GM12878 (cell line): Measurements from ENCODE around the gene SERPINB6. TPM values are rescaled to one million over a fixed set of nuclear protein-coding genes. Genes with fewer than 3 reads are reported as not detected.
A peak's percentile ranks its signal among the peaks of the same experiment; 100 is the strongest.

Source experiments
- BCLAF1 ChIP-seq: fragments of 450-650 bp; IDR thresholded peaks from 2 replicates; pipeline ENCODE4 v1.6.1; 2017; ENCODE audit warnings: antibody characterized with exemption, mild to moderate bottlenecking, moderate library complexity
- CUX1 ChIP-seq: IDR thresholded peaks from 2 replicates; pipeline ENCODE4 v1.6.1; 2012; ENCODE audit warnings: improper control_type of control experiment, low read depth, low read length; ENCODE audit not compliant: insufficient replicate concordance
- HCFC1 ChIP-seq: fragments of 150-350 bp; IDR thresholded peaks from 2 replicates; pipeline ENCODE4 v1.6.1; 2014; ENCODE audit warnings: low read length
- NFIC ChIP-seq: IDR thresholded peaks from 2 replicates; pipeline ENCODE4 v1.6.1; 2012; ENCODE audit warnings: low read depth, mild to moderate bottlenecking, inconsistent platforms, low read length, moderate library complexity
- PML ChIP-seq: IDR thresholded peaks from 2 replicates; pipeline ENCODE4 v1.6.1; 2012; ENCODE audit warnings: low read length, inconsistent platforms
- REST ChIP-seq: IDR thresholded peaks from 2 replicates; pipeline ENCODE4 v1.6.1; 2012; ENCODE audit warnings: mild to moderate bottlenecking, low read depth, low read length
- STAT3 ChIP-seq: IDR thresholded peaks from 2 replicates; pipeline ENCODE4 v1.6.1; 2011; ENCODE audit warnings: low read depth, low read length, improper control_type of control experiment
- TARDBP ChIP-seq: IDR thresholded peaks from 2 replicates; pipeline ENCODE4 v1.6.1; 2016; ENCODE audit warnings: borderline replicate concordance
- USF2 ChIP-seq: IDR thresholded peaks from 2 replicates; pipeline ENCODE4 v1.6.1; 2011; ENCODE audit warnings: low read depth, low read length, improper control_type of control experiment, borderline replicate concordance
- ZBTB40 ChIP-seq: fragments of 450-650 bp; IDR thresholded peaks from 2 replicates; pipeline ENCODE4 v1.6.1; 2016; ENCODE audit warnings: mild to moderate bottlenecking, moderate library complexity, borderline replicate concordance
- polyA plus RNA-seq, 11 experiments: library from polyadenylated mRNA; depleted of rRNA in 4 of 11; unstranded in 6 of 11; stranded (reverse) in 5 of 11; fragments of >200 nt; fragmentation: Nextera tagmentation in 4 of 11; fragmentation: Illumina TruSeq in 1 of 11; extraction: Ambion mirVana in 4 of 11; extraction: Trizol in 1 of 11; gene quantifications; 1 replicate in 1 of 11; 2 replicates in 10 of 11; pipeline versions ENCODE4 v1.2.1 to v1.2.3, GENCODE V29; 2011 to 2016; ENCODE audit warnings: inconsistent platforms in 2 of 11, missing spikeins in 2 of 11, low read depth in 1 of 11
- total RNA-seq, 4 experiments: library from RNA; depleted of rRNA in 3 of 4; stranded (reverse); fragments of >200 nt in 3 of 4; fragmentation: Illumina TruSeq in 1 of 4; extraction: Trizol in 1 of 4; gene quantifications; 2 replicates each; pipeline versions ENCODE4 v1.2.1 to v1.2.3, GENCODE V29; 2013 to 2021

SERPINB6 gene
- total and polyA plus RNA-seq, 10 of the 15 experiments (the other 5 are each of a cell fraction or from before 2014, with no cell fraction given), result 0.37 to 2.2 (median 0.68) TPM; not detected in 1

- TF ChIP-seq ZBTB40 (peak; percentile 68; the same call in 1 of the 2 replicates), PML (0 out of 2 replicates have a peak, but pooled peaks have one; percentile 47), USF2 (no peak), BCLAF1 (peak; percentile 92), STAT3 (no peak), HCFC1 (peak; percentile 19; the same call in 1 of the 2 replicates), NFIC (peak; percentile 52; the same call in 1 of the 2 replicates), REST (no peak), CUX1 (no peak), TARDBP (no peak)
Observed at GRCh38 chr6:2989332-2990247, 18.2 kb upstream of the SERPINB6 start (continued).
